HepG2 (cell line): ENCODE results near the gene AIMP2. TPM values are rescaled to one million over a fixed set of nuclear protein-coding genes. Genes with fewer than 3 reads are reported as not detected.

ENCODE experiments used
- CC2D1A ChIP-seq: sonication (generic); formaldehyde crosslinking; IDR thresholded peaks from 2 replicates; pipeline ENCODE4 v1.8.1; 2023; ENCODE audit warnings: mild to moderate bottlenecking, missing genetic modification reagents
- EEA1 ChIP-seq: sonication (generic); formaldehyde crosslinking; IDR thresholded peaks from 2 replicates; pipeline ENCODE4 v1.5.1; 2020; ENCODE audit warnings: mild to moderate bottlenecking, missing genetic modification reagents, borderline replicate concordance
- GLI4 ChIP-seq: sonication (generic); formaldehyde crosslinking; IDR thresholded peaks from 2 replicates; pipeline ENCODE4 v1.5.1; 2020; ENCODE audit warnings: missing genetic modification reagents, mild to moderate bottlenecking, moderate library complexity, borderline replicate concordance
- HNF4A ChIP-seq: sonication (generic); formaldehyde crosslinking; IDR thresholded peaks from 2 replicates; pipeline ENCODE4 v1.4.0; 2020; ENCODE audit warnings: missing genetic modification reagents
- HOXD1 ChIP-seq: sonication (generic); formaldehyde crosslinking; IDR thresholded peaks from 2 replicates; pipeline ENCODE4 v1.5.0; 2020; ENCODE audit warnings: missing genetic modification reagents
- KMT2A ChIP-seq: sonication (generic); formaldehyde crosslinking; IDR thresholded peaks from 2 replicates; pipeline ENCODE4 v1.4.0; 2020; ENCODE audit warnings: missing genetic modification reagents
- PAWR ChIP-seq: sonication (generic); formaldehyde crosslinking; IDR thresholded peaks from 2 replicates; pipeline ENCODE4 v1.4.0; 2020; ENCODE audit warnings: missing genetic modification reagents, mild to moderate bottlenecking, borderline replicate concordance
- PRPF4 ChIP-seq: fragments of 200-400 bp; formaldehyde crosslinking; IDR thresholded peaks from 2 replicates; pipeline ENCODE4 v1.6.1; 2016; ENCODE audit warnings: low read length, low read depth; ENCODE audit not compliant: poor library complexity, severe bottlenecking
- REL ChIP-seq: sonication (generic); formaldehyde crosslinking; conservative IDR thresholded peaks from 2 replicates; pipeline ENCODE4 v1.8.0; 2022; ENCODE audit warnings: mild to moderate bottlenecking, missing genetic modification reagents, moderate library complexity
- RELA ChIP-seq: sonication (generic); formaldehyde crosslinking; IDR thresholded peaks from 2 replicates; pipeline ENCODE4 v1.4.0; 2020; ENCODE audit warnings: missing genetic modification reagents
- SMAD9 ChIP-seq: sonication (generic); formaldehyde crosslinking; IDR thresholded peaks from 2 replicates; pipeline ENCODE4 v1.5.1; 2020; ENCODE audit warnings: mild to moderate bottlenecking, missing genetic modification reagents
- SNAPC2 ChIP-seq: sonication (generic); formaldehyde crosslinking; IDR thresholded peaks from 2 replicates; pipeline ENCODE4 v1.8.1; 2022; ENCODE audit warnings: mild to moderate bottlenecking, missing genetic modification reagents
- YY1 ChIP-seq: IDR thresholded peaks from 2 replicates; pipeline ENCODE4 v1.6.1; 2011; ENCODE audit warnings: low read length, low read depth, moderate library complexity, mild to moderate bottlenecking; ENCODE audit not compliant: insufficient read depth, insufficient replicate concordance
- ZFP36L1 ChIP-seq: sonication (generic); formaldehyde crosslinking; IDR thresholded peaks from 2 replicates; pipeline ENCODE4 v1.8.0; 2022; ENCODE audit warnings: mild to moderate bottlenecking, missing genetic modification reagents, moderate library complexity
- ZKSCAN1 ChIP-seq: fragments of 150-350 bp; IDR thresholded peaks from 2 replicates; pipeline ENCODE4 v1.6.1; 2014; ENCODE audit warnings: low read length
- ZNF180 ChIP-seq: sonication (generic); formaldehyde crosslinking; IDR thresholded peaks from 2 replicates; pipeline ENCODE4 v1.4.0; 2020; ENCODE audit warnings: low read depth, missing genetic modification reagents, borderline replicate concordance
- ZNF510 ChIP-seq: sonication (generic); formaldehyde crosslinking; IDR thresholded peaks from 2 replicates; pipeline ENCODE4 v1.4.0; 2020; ENCODE audit warnings: low read depth, mild to moderate bottlenecking, missing genetic modification reagents
- ZNF713 ChIP-seq: sonication (generic); formaldehyde crosslinking; IDR thresholded peaks from 2 replicates; pipeline ENCODE4 v1.4.0; 2020; ENCODE audit warnings: mild to moderate bottlenecking, missing genetic modification reagents
- ZNF780A ChIP-seq: sonication (generic); formaldehyde crosslinking; IDR thresholded peaks from 2 replicates; pipeline ENCODE4 v1.8.0; 2022; ENCODE audit warnings: mild to moderate bottlenecking, missing genetic modification reagents, moderate library complexity
- polyA plus RNA-seq, 8 experiments: library from polyadenylated mRNA; depleted of rRNA in 3 of 8; stranded (reverse) in 7 of 8; unstranded in 1 of 8; fragments of >200 nt; fragmentation: Illumina TruSeq in 4 of 8; extraction: Trizol in 4 of 8; gene quantifications; 2 replicates each; pipeline versions ENCODE4 v1.2.1 to v1.2.3, GENCODE V29; 2011 to 2016; ENCODE audit warnings: low read depth in 4 of 8, missing spikeins in 1 of 8, mixed read lengths in 1 of 8; ENCODE audit not compliant: insufficient read depth in 1 of 8
- total RNA-seq, 5 experiments: library from RNA; depleted of rRNA; stranded (reverse); fragments of >200 nt; fragmentation: Illumina TruSeq; extraction: Trizol; gene quantifications; 2 replicates each; pipeline ENCODE4 v1.2.3, GENCODE V29; 2016; ENCODE audit warnings: low read depth in 1 of 5
- TF ChIP-seq, protein P1 (sequence below): IDR thresholded peaks from 2 replicates; pipeline ENCODE4 v1.6.1; 2016; ENCODE audit warnings: missing compliant biosample characterization, missing genetic modification reagents, borderline replicate concordance
- TF ChIP-seq, protein P2 (sequence below): sonication (generic); formaldehyde crosslinking; IDR thresholded peaks from 2 replicates; pipeline ENCODE4 v1.4.0; 2020; ENCODE audit warnings: missing genetic modification reagents
- TF ChIP-seq, protein P3 (sequence below): sonication (generic); formaldehyde crosslinking; conservative IDR thresholded peaks from 2 replicates; pipeline ENCODE4 v1.4.0; 2020; ENCODE audit warnings: missing genetic modification reagents

The AIMP2 gene
- total and polyA plus RNA-seq, 2 of the 13 experiments (the other 11 are each of a cell fraction or from before 2014, with no cell fraction given): 38.2 to 84.9 TPM

DNA sequence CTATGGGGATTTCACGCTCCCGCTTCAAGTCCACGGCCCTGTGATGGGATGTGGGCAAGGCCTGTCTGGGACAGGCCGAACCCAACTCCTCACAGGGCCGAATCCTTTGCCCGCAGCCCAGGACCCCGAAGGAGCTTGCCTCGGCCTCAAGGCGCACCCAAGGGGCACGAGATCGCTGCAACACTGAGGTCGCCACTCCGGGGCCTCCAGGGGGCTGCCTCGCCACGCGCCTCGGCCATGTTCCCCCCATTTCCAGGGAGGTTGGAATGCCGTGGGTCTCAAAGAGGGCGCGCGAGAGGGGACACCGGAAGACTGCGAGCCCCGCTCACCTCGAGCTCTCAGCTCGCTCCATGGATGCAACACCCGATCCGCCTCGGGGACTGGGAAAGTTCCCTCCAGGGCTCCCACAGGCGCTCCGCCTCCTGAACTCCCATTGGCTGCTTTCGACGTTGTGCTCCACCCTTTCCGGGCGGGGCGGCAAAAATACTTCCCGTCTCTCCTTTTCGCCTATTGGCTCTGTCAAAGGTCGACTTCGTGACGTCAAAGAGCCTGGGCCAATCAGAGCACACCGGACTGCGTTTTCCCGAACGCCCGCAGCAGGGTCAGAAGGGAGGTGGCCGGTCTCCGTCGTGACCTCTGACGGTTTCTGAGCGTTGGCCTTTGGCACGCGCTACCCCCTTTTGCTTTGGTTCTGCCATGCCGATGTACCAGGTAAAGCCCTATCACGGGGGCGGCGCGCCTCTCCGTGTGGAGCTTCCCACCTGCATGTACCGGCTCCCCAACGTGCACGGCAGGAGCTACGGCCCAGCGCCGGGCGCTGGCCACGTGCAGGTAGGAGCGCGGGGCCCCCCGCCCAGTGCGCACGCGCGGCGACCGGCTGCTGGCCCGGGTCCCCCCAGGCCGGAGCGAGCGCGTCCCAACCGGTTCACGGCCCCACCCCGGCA lies at the start of gene AIMP2, which contains the start of gene PMS2 (continued):
- peak; percentile 100 for TF ChIP-seq ZNF510 (CRISPR knock-in tag)
- peak; percentile 100 for TF ChIP-seq ZFP36L1
- TF ChIP-seq PRPF4: no peak
- peak; percentile 98; the same call in 1 of the 2 replicates for TF ChIP-seq ZNF713 (CRISPR knock-in tag)
- TF ChIP-seq ZNF180 (CRISPR knock-in tag): peak; percentile 81; the same call in 1 of the 2 replicates
- TF ChIP-seq SNAPC2 (CRISPR knock-in tag): peak; percentile 97
- peak; percentile 99 for TF ChIP-seq REL (CRISPR knock-in tag)
- TF ChIP-seq EEA1 (CRISPR knock-in tag): peak; percentile 99
- TF ChIP-seq PAWR (CRISPR knock-in tag): no peak
- no peak; the same call in 1 of the 2 replicates for TF ChIP-seq RELA
- TF ChIP-seq, protein P1, sequence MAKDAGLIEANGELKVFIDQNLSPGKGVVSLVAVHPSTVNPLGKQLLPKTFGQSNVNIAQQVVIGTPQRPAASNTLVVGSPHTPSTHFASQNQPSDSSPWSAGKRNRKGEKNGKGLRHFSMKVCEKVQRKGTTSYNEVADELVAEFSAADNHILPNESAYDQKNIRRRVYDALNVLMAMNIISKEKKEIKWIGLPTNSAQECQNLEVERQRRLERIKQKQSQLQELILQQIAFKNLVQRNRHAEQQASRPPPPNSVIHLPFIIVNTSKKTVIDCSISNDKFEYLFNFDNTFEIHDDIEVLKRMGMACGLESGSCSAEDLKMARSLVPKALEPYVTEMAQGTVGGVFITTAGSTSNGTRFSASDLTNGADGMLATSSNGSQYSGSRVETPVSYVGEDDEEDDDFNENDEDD: peak; percentile 97
- peak; percentile 95 for TF ChIP-seq KMT2A (CRISPR knock-in tag)
- TF ChIP-seq ZNF780A (CRISPR knock-in tag): peak; percentile 98
- TF ChIP-seq, protein P2, sequence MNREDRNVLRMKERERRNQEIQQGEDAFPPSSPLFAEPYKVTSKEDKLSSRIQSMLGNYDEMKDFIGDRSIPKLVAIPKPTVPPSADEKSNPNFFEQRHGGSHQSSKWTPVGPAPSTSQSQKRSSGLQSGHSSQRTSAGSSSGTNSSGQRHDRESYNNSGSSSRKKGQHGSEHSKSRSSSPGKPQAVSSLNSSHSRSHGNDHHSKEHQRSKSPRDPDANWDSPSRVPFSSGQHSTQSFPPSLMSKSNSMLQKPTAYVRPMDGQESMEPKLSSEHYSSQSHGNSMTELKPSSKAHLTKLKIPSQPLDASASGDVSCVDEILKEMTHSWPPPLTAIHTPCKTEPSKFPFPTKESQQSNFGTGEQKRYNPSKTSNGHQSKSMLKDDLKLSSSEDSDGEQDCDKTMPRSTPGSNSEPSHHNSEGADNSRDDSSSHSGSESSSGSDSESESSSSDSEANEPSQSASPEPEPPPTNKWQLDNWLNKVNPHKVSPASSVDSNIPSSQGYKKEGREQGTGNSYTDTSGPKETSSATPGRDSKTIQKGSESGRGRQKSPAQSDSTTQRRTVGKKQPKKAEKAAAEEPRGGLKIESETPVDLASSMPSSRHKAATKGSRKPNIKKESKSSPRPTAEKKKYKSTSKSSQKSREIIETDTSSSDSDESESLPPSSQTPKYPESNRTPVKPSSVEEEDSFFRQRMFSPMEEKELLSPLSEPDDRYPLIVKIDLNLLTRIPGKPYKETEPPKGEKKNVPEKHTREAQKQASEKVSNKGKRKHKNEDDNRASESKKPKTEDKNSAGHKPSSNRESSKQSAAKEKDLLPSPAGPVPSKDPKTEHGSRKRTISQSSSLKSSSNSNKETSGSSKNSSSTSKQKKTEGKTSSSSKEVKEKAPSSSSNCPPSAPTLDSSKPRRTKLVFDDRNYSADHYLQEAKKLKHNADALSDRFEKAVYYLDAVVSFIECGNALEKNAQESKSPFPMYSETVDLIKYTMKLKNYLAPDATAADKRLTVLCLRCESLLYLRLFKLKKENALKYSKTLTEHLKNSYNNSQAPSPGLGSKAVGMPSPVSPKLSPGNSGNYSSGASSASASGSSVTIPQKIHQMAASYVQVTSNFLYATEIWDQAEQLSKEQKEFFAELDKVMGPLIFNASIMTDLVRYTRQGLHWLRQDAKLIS (CRISPR knock-in tag): no peak; the same call in 1 of the 2 replicates
- TF ChIP-seq YY1: peak; percentile 72
- peak; percentile 99; the same call in 1 of the 2 replicates for TF ChIP-seq GLI4 (CRISPR knock-in tag)
- TF ChIP-seq HOXD1 (CRISPR knock-in tag): peak; percentile 98
- TF ChIP-seq ZKSCAN1: 0 out of 2 replicates have a peak, but pooled peaks have one; percentile 25
- peak; percentile 97 for TF ChIP-seq SMAD9
- TF ChIP-seq HNF4A (CRISPR knock-in tag): peak; percentile 40
- TF ChIP-seq, protein P3, sequence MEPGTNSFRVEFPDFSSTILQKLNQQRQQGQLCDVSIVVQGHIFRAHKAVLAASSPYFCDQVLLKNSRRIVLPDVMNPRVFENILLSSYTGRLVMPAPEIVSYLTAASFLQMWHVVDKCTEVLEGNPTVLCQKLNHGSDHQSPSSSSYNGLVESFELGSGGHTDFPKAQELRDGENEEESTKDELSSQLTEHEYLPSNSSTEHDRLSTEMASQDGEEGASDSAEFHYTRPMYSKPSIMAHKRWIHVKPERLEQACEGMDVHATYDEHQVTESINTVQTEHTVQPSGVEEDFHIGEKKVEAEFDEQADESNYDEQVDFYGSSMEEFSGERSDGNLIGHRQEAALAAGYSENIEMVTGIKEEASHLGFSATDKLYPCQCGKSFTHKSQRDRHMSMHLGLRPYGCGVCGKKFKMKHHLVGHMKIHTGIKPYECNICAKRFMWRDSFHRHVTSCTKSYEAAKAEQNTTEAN (CRISPR knock-in tag): peak; percentile 99
- TF ChIP-seq CC2D1A (CRISPR knock-in tag): peak; percentile 92; the same call in 1 of the 2 replicates
